GM23248 (cell line): Measurements from ENCODE around the gene KCNMA1.

Experiments used
- EZH2 ChIP-seq: fragments of 200-600 bp; sonication (generic); IDR thresholded peaks from 2 replicates; pipeline ENCODE4 v1.6.1; 2018; ENCODE audit warnings: antibody characterized with exemption, mild to moderate bottlenecking; ENCODE audit not compliant: insufficient read depth, poor library complexity, severe bottlenecking
- EZH2phosphoT487 ChIP-seq: fragments of 200-600 bp; sonication (generic); IDR thresholded peaks from 2 replicates; pipeline ENCODE4 v1.6.1; 2018; ENCODE audit warnings: antibody characterized with exemption, moderate library complexity, mild to moderate bottlenecking, low read depth; ENCODE audit not compliant: insufficient read depth

DNA sequence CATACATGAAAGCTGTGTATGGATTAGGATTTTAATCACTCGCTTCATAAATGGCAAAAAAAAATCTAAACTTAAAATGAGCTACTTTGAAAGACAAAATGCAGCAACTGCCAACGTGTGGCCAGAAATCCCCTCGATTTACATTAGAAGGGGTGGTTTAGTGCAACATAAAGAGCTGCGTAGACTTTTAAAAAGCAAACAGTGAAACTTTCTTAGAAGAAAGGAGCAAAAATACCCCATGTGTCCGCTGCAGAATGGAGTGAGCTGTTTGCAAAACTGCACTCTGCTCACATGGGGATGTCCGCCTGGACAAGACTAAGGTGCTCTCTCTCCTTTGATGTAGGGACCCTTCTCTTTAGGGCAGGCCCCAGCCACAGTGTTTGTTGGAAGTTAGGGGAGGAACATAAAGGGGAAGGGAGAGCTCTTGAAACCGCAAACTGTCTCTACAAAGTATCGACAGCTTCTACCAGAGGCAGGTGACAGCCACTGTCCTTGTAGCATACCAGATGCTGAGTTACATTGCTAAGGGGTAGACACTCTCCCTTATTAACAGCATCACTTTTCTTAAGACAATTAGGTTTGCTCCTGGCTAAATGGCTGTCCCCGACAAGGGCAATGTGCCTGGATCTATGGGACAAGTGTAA, 528.1 kb downstream of the KCNMA1 start:
- TF ChIP-seq EZH2 (no peak), EZH2phosphoT487 (no peak)
